Coronary artery (tissue), 2 donors: Measurements from ENCODE around the gene ZNF474.

Experiments
- DNase-seq: peaks from one replicate; pipeline ENCODE4 v3.0.0-alpha.2; 2017; ENCODE audit warnings: low spot score
- H3K27ac ChIP-seq, 2 donors: fragments of 200-600 bp; sonication (generic); one replicate each; pipeline ENCODE4 v1.5.1; 2016 to 2019
- H3K4me3 ChIP-seq: fragments of 200-600 bp; sonication (generic); 2 replicates; pipeline ENCODE4 v1.5.1; 2016; ENCODE audit warnings: mild to moderate bottlenecking, moderate library complexity
- CTCF ChIP-seq: fragments of 200-600 bp; sonication (generic); IDR thresholded peaks from one replicate; pipeline ENCODE4 v1.5.1; 2019; ENCODE audit warnings: antibody characterized with exemption

ZNF474 gene

GRCh38 chr5:122126177-122126755 lies 3.1 kb upstream of the ZNF474 start:
- H3K27ac ChIP-seq: peak overlapping the region in 1 of 2 donors; percentile 41
- no peak for DNase-seq
- H3K4me3 ChIP-seq: no peak overlapping the region
- no peak for TF ChIP-seq CTCF

- Histone ChIP-seq H3K4me3 (peak overlapping the region; percentile 36), H3K27ac (peak overlapping the region; percentile 41 to 66)
- DNase-seq: no peak
- no peak for TF ChIP-seq CTCF
These were observed 2.5 kb upstream of the ZNF474 start for GRCh38 chr5:122126756-122127321.

GRCh38 chr5:122130152-122130551 lies 806 bp downstream of the ZNF474 start:
- TF ChIP-seq CTCF: no peak
- Histone ChIP-seq H3K4me3 (no peak overlapping the region), H3K27ac (no peak overlapping the region)
- no peak for DNase-seq

- H3K4me3 ChIP-seq: no peak overlapping the region
- no peak overlapping the region for H3K27ac ChIP-seq
- DNase-seq: no peak
- TF ChIP-seq CTCF: no peak
These were observed 8.4 kb downstream of the ZNF474 start for GRCh38 chr5:122137702-122138101.

GRCh38 chr5:122138356-122138755 lies 9.0 kb downstream of the ZNF474 start:
- TF ChIP-seq CTCF: no peak
- H3K27ac ChIP-seq: no peak overlapping the region
- no peak for DNase-seq
- H3K4me3 ChIP-seq: no peak overlapping the region

- no peak for TF ChIP-seq CTCF
- Histone ChIP-seq H3K27ac (no peak overlapping the region), H3K4me3 (no peak overlapping the region)
- no peak for DNase-seq
These were observed 11.6 kb downstream of the ZNF474 start for GRCh38 chr5:122140900-122141299.

GRCh38 chr5:122141751-122142150 lies 12.4 kb downstream of the ZNF474 start:
- DNase-seq: no peak
- Histone ChIP-seq H3K4me3 (no peak overlapping the region), H3K27ac (no peak overlapping the region)
- no peak for TF ChIP-seq CTCF
